Chondrocyte (in vitro differentiated cells): Measurements from ENCODE around the gene DIO3. TPM values are rescaled to one million over a fixed set of nuclear protein-coding genes. Genes with fewer than 3 reads are reported as not detected.
A peak's percentile ranks its signal among the peaks of the same experiment; 100 is the strongest.
"Not testable (repeated sequence)": the region's sequence is repeated elsewhere in the genome, so short reads cannot be mapped to it uniquely, and the experiment has no call there.

Experiments used
- DNase-seq: peaks from one replicate; pipeline ENCODE4 v3.0.0; 2021; ENCODE audit warnings: mixed read lengths, low spot score
- H3K27ac Mint-ChIP-seq: one replicate; pipeline ENCODE4 v1.8.0; 2021; ENCODE audit warnings: mild to moderate bottlenecking, moderate library complexity, mixed read lengths; ENCODE audit not compliant: unreplicated experiment
- H3K27me3 Mint-ChIP-seq: 2 replicates; pipeline ENCODE4 v1.8.0; 2021; ENCODE audit warnings: low read depth, mixed read lengths
- H3K36me3 Mint-ChIP-seq: 2 replicates; pipeline ENCODE4 v1.8.0; 2021; ENCODE audit warnings: low read depth, mixed read lengths
- H3K4me1 Mint-ChIP-seq: 2 replicates; pipeline ENCODE4 v1.8.0; 2021; ENCODE audit warnings: low read depth, mild to moderate bottlenecking, mixed read lengths
- H3K4me3 Mint-ChIP-seq: one replicate; pipeline ENCODE4 v1.8.0; 2021; ENCODE audit warnings: mild to moderate bottlenecking, moderate library complexity, mixed read lengths; ENCODE audit not compliant: unreplicated experiment
- H3K9me3 Mint-ChIP-seq: 2 replicates; pipeline ENCODE4 v1.8.0; 2021; ENCODE audit warnings: low read depth, mixed read lengths
- total RNA-seq: library from RNA; stranded (reverse); gene quantifications from 3 replicates; pipeline ENCODE4 v1.2.1, GENCODE V29; 2021
- TF ChIP-seq, protein P1 (sequence below): fragments of 200-600 bp; sonication (generic); IDR thresholded peaks from 2 replicates; pipeline ENCODE4 v1.5.0; 2021; ENCODE audit warnings: antibody characterized with exemption, mild to moderate bottlenecking, moderate library complexity

Gene DIO3
- total RNA-seq, 1 donor from 2014 or later = not detected

DNA sequence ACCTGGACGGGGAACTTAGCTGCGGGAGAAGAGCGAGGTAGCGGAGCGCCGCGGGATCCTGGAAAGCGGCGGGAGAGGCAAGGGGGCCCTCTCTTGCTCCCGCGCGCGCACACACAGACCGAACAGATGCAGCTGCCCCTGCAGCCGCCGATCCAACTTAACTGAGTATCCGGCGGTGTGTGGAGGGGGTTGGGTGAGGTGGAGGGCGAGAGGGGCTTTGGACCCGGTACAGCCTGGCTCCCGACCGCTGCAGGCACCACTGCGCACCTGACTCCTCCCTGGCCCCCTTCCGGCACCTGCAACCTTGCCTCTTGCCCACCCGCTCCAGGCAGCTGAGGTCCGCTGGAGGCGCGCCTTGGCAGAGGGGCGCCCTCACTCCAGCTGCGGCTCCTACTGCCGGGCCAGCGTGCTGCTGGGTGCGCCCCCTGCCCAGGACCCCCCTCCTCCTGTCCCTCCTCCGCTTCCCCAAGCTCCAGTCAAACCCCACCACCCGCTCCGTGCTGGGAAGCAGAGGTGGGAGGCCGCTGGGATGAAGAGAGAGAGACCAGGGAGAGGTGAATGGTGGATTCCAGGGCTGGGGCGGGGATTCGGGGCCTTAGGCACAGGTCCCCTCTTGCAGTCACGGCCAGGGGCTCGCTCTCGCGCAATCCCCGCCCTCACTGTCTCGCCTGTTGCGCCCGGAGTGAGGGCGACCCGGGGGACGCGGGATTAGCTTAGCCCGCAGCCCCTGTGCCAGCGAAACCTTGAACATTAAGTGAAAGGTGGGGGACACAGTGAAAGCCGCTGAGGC is 2.6 kb downstream of the DIO3 start:
- TF ChIP-seq, protein P1, sequence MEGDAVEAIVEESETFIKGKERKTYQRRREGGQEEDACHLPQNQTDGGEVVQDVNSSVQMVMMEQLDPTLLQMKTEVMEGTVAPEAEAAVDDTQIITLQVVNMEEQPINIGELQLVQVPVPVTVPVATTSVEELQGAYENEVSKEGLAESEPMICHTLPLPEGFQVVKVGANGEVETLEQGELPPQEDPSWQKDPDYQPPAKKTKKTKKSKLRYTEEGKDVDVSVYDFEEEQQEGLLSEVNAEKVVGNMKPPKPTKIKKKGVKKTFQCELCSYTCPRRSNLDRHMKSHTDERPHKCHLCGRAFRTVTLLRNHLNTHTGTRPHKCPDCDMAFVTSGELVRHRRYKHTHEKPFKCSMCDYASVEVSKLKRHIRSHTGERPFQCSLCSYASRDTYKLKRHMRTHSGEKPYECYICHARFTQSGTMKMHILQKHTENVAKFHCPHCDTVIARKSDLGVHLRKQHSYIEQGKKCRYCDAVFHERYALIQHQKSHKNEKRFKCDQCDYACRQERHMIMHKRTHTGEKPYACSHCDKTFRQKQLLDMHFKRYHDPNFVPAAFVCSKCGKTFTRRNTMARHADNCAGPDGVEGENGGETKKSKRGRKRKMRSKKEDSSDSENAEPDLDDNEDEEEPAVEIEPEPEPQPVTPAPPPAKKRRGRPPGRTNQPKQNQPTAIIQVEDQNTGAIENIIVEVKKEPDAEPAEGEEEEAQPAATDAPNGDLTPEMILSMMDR = no peak
- H3K4me1 Mint-ChIP-seq = peaks cover 15% of the 10 kb centered on the region
- no peak overlapping the region for H3K27ac Mint-ChIP-seq
- no peaks in the 10 kb centered on the region for H3K9me3 Mint-ChIP-seq
- H3K36me3 Mint-ChIP-seq = peaks cover 4% of the 10 kb centered on the region
- peak; percentile 75 for DNase-seq
- H3K27me3 Mint-ChIP-seq = peaks cover 58% of the 10 kb centered on the region
- no peak overlapping the region for H3K4me3 Mint-ChIP-seq

DNA sequence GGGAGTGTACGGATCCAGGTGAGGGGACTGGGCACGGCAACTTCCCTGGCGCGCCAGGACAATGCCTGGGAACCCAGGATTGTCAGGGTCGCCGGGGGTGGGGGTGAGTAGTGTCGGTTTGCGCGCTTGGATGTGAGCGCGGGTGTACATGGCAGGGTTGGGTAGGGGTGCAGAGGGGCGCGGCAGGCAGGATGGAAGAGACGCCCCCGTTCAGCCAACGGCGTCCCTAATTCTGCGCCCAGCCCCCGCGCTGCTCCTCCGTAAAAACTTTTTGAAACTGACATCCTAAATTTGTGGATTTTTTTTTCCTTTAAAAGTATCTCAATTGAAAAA is 3.1 kb downstream of the DIO3 start:
- peaks cover 4% of the 10 kb centered on the region for H3K36me3 Mint-ChIP-seq
- DNase-seq = no peak
- no peak overlapping the region for H3K27ac Mint-ChIP-seq
- H3K4me3 Mint-ChIP-seq = no peak overlapping the region
- H3K27me3 Mint-ChIP-seq = peaks cover 60% of the 10 kb centered on the region
- no peaks in the 10 kb centered on the region for H3K9me3 Mint-ChIP-seq
- TF ChIP-seq, protein P1 = no peak
- H3K4me1 Mint-ChIP-seq = peaks cover 15% of the 10 kb centered on the region

DNA sequence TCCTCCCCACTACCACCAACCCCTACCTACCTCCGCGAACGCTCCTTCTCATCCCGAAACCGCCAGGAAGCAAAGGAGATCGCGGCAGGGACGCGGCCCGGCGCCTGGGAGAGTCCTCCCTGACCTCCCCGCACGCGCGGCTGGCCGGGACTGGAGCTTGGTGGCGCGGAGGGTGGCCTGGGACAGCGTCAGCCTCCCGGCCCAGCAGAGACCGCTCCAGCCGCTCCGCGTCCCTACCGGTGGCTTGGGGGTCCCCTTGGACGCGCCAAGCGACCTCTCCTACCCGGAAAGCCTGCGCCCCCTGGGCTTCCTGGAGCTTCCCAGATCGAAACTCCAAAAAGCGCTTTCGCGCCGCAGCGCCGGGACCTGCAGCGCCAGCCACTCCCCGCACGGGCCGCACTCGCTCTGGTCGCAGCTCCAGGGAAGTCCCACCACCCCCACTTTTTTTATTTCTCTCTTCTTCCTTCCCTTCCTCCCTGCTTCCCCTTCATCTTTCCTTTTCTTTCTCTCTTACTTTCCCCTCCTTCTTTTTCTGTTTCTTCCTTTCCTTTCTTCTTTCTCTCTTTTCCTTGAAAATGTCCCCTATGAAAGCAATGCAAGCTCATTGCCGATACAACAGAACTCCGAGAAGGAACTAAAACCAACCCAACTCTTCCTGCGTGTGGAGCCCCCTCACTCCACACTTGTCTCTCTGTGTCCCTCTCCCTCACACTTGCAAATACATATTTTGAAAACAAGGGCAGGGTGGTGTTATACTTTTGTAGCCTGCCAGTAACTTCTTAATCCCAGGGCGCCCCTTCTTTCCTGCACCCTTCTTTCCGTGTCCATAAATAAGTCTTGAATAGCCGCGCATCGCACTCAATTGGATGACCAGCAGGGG is 3.8 kb downstream of the DIO3 start:
- H3K9me3 Mint-ChIP-seq = no peaks in the 10 kb centered on the region
- peak overlapping the region; percentile 55 for H3K4me3 Mint-ChIP-seq
- no peak overlapping the region for H3K27ac Mint-ChIP-seq
- peaks cover 4% of the 10 kb centered on the region for H3K36me3 Mint-ChIP-seq
- TF ChIP-seq, protein P1 = no peak
- H3K4me1 Mint-ChIP-seq = peaks cover 15% of the 10 kb centered on the region
- H3K27me3 Mint-ChIP-seq = peaks cover 65% of the 10 kb centered on the region
- DNase-seq = peak; percentile 76

DNA sequence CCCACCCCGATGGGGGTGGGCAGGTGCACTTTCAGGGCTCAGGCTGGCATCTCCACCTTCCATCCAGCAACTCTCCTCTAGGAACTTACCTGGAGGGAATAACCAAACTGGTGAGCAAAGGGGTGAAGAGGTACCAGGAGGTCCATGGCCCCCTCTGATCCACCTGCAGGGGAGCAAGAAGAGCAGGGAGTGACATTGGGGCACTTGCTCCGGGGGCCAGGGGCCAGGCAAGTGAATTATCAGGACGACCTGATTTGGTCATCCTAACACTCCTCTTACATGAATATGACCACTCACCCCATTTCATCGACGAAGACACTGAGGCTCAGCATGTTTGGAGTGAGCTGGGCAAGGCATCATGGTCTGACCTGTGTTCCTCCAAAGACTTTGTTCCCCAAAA is 6.0 kb downstream of the DIO3 start:
- no peak overlapping the region for H3K4me3 Mint-ChIP-seq
- H3K9me3 Mint-ChIP-seq = no peaks in the 10 kb centered on the region
- peaks cover 69% of the 10 kb centered on the region for H3K27me3 Mint-ChIP-seq

DNA sequence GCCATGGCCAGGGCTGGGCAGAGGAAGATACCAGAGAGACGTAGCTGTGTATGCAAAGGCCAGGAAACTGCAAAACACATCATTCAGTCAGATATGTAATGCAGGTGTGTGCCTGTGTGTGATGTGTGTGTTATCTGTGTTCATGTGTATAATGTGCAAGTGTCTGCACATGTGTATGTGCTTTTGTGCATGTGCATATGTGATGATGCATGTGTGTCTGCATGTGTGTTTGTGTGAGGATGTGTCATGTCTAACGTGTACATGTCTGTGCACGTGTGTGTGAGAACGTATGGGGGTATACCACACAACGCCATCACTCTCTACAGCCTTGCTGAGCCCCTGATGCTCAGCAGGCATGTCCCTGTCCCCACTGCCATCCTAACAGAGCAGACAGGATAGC is 9.7 kb downstream of the DIO3 start:
- no peak for DNase-seq
- Mint-ChIP-seq H3K4me3 (no peak overlapping the region), H3K9me3 (no peaks in the 10 kb centered on the region), H3K27me3 (peaks cover 43% of the 10 kb centered on the region), H3K36me3 (no peaks in the 10 kb centered on the region), H3K4me1 (no peaks in the 10 kb centered on the region), H3K27ac (no peak overlapping the region)
- TF ChIP-seq, protein P1 = no peak

More for the DNA sequence above, 6.0 kb downstream of the DIO3 start:
- TF ChIP-seq, protein P1 = no peak
- H3K4me1 Mint-ChIP-seq = peaks cover 15% of the 10 kb centered on the region
- peak; percentile 51 for DNase-seq
- no peak overlapping the region for H3K27ac Mint-ChIP-seq
- H3K36me3 Mint-ChIP-seq = no peaks in the 10 kb centered on the region

DNA sequence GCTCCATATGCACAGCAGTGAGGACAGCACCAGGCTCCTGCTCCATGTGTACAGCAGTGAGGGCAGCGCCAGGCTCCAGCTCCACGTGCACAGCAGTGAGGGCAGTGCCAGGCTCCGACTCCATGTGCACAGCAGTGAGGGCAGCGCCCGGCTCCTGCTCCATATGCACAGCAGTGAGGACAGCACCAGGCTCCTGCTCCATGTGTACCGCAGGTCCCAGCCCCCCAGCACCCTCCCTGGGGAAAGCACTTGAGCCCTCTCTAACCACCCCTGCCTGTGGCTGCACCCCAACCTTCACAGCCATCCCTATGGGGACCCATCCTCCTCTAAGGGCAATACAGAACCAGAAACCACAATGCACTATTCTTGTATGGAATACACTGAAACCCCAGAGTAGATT is 11.2 kb downstream of the DIO3 start:
- H3K27ac Mint-ChIP-seq, H3K4me3 Mint-ChIP-seq, H3K36me3 Mint-ChIP-seq, H3K9me3 Mint-ChIP-seq, H3K4me1 Mint-ChIP-seq: not testable (repeated sequence)
- peaks cover 37% of the 10 kb centered on the region for H3K27me3 Mint-ChIP-seq
- peak; percentile 66 for DNase-seq
